A549 (cell line): Measurements from ENCODE around the gene MXRA5. TPM values are rescaled to one million over a fixed set of nuclear protein-coding genes. Genes with fewer than 3 reads are reported as not detected.
"Not testable (repeated sequence)": the region's sequence is repeated elsewhere in the genome, so short reads cannot be mapped to it uniquely, and the experiment has no call there.

ENCODE experiments used
- ATAC-seq, 2 experiments: fragments of 200-7000 bp in 1 of 2; fragments of >200 bp in 1 of 2; cut with Nextera tagmentation in 1 of 2; cut with Tn5 transposase in 1 of 2; 3 replicates each; pipeline versions ENCODE4 v1.8.0 to v1.9.1; 2018 to 2020; ENCODE audit warnings: mild to moderate bottlenecking in 1 of 2, moderate library complexity in 1 of 2
- CTCF ChIA-PET: fragments of 300-600 bp; sonication (Branson Sonifier 250); formaldehyde crosslinking; extraction: SDS; loops from one replicate; lab custom pipeline; 2021; ENCODE audit warnings: antibody characterized with exemption, inconsistent platforms; lab: Yijun Ruan, JAX
- POLR2A ChIA-PET: fragments of 350-600 bp; formaldehyde crosslinking; extraction: SDS; loops from one replicate; lab custom pipeline; 2021; ENCODE audit warnings: antibody characterized with exemption, inconsistent platforms; lab: Yijun Ruan, JAX
- DNase-seq, 2 experiments: peaks; one replicate each; pipeline versions ENCODE4 v3.0.0 to v3.0.0-alpha.2; 2011 to 2016; ENCODE audit warnings: low read depth in 1 of 2, low spot score in 1 of 2
- FAIRE-seq: peaks from 2 replicates; lab custom pipeline; 2011; peaks lifted over from hg19 to GRCh38; lab: Jason Lieb, UNC
- H3K27ac ChIP-seq, 2 experiments: fragments of >200 bp; sonication (Bioruptor Twin); formaldehyde crosslinking; 3 replicates each; pipeline ENCODE4 v1.5.1; 2016 to 2017
- H3K4me1 ChIP-seq: fragments of >200 bp; sonication (Bioruptor Twin); formaldehyde crosslinking; 3 replicates; pipeline ENCODE4 v1.6.1; 2016
- H3K4me2 ChIP-seq: fragments of >200 bp; sonication (Bioruptor Twin); formaldehyde crosslinking; 3 replicates; pipeline ENCODE4 v1.6.1; 2016
- H3K4me3 ChIP-seq: fragments of >200 bp; sonication (Bioruptor Twin); formaldehyde crosslinking; 3 replicates; pipeline ENCODE4 v1.5.1; 2016
- H3K9me3 ChIP-seq: fragments of >200 bp; sonication (Bioruptor Twin); formaldehyde crosslinking; 3 replicates; pipeline ENCODE4 v1.6.1; 2016
- ATOH8 ChIP-seq: fragments of 250-450 bp; sonication (Bioruptor Pico); IDR thresholded peaks from 2 replicates; pipeline ENCODE4 v1.5.0; 2020; ENCODE audit warnings: low read depth, mild to moderate bottlenecking, moderate library complexity
- BHLHE40 ChIP-seq: IDR thresholded peaks from 2 replicates; pipeline ENCODE4 v1.6.1; 2012; ENCODE audit warnings: low read depth, low read length, inconsistent platforms
- CEBPB ChIP-seq, 2 experiments: fragments of >200 bp in 1 of 2; sonication (Bioruptor Twin) in 1 of 2; formaldehyde crosslinking in 1 of 2; IDR thresholded peaks; 2 replicates each; pipeline ENCODE4 v1.6.1; 2012 to 2016
- E2F6 ChIP-seq: IDR thresholded peaks from 2 replicates; pipeline ENCODE4 v1.6.1; 2012; ENCODE audit warnings: low read depth, borderline replicate concordance
- ELK1 ChIP-seq: fragments of 150-350 bp; IDR thresholded peaks from 2 replicates; pipeline ENCODE4 v1.6.1; 2014; ENCODE audit warnings: low read depth, mild to moderate bottlenecking, low read length
- FOSL2 ChIP-seq, 2 experiments: fragments of 450-650 bp in 1 of 2; fragments of >200 bp in 1 of 2; sonication (Bioruptor Twin) in 1 of 2; formaldehyde crosslinking; IDR thresholded peaks; 2 replicates each; pipeline versions ENCODE4 v1.5.0 to v1.6.1; 2016 to 2020; ENCODE audit warnings: mild to moderate bottlenecking in 1 of 2, moderate library complexity in 1 of 2
- HEYL ChIP-seq: fragments of 250-450 bp; sonication (Bioruptor Pico); IDR thresholded peaks from 2 replicates; pipeline ENCODE4 v1.8.0; 2021; ENCODE audit warnings: mild to moderate bottlenecking, moderate library complexity
- HMGXB4 ChIP-seq: fragments of 250-450 bp; sonication (Bioruptor Pico); IDR thresholded peaks from 2 replicates; pipeline ENCODE4 v1.5.0; 2021; ENCODE audit warnings: mild to moderate bottlenecking, moderate library complexity, borderline replicate concordance
- HOXB13 ChIP-seq: fragments of 250-450 bp; sonication (Bioruptor Pico); IDR thresholded peaks from 2 replicates; pipeline ENCODE4 v1.5.0; 2020; ENCODE audit warnings: low read depth, mild to moderate bottlenecking, moderate library complexity
- NPAS2 ChIP-seq: fragments of 250-450 bp; sonication (Bioruptor Pico); IDR thresholded peaks from 2 replicates; pipeline ENCODE4 v1.8.0; 2022; ENCODE audit warnings: mild to moderate bottlenecking, moderate library complexity, borderline replicate concordance
- POLR2AphosphoS2 ChIP-seq: conservative IDR thresholded peaks from 2 replicates; pipeline ENCODE4 v1.6.1; 2012; ENCODE audit warnings: low read length, improper control_type of control experiment, inconsistent platforms
- RARB ChIP-seq: fragments of 250-450 bp; sonication (Bioruptor Pico); IDR thresholded peaks from 2 replicates; pipeline ENCODE4 v1.8.0; 2021; ENCODE audit warnings: mild to moderate bottlenecking, moderate library complexity
- REST ChIP-seq: fragments of 200-600 bp; sonication (generic); IDR thresholded peaks from 2 replicates; pipeline ENCODE4 v1.6.1; 2016; ENCODE audit warnings: antibody characterized with exemption, mild to moderate bottlenecking, moderate library complexity
- TP53 ChIP-seq: fragments of 250-450 bp; sonication (Bioruptor Pico); IDR thresholded peaks from 2 replicates; pipeline ENCODE4 v1.5.0; 2021; ENCODE audit warnings: mild to moderate bottlenecking, moderate library complexity
- ZC3H11A ChIP-seq: fragments of 450-650 bp; IDR thresholded peaks from 2 replicates; pipeline ENCODE4 v1.6.1; 2014; ENCODE audit warnings: antibody characterized with exemption, mild to moderate bottlenecking
- WGBS: methylation state at CpG from one replicate; pipeline ENCODE4 v1.1.6; 2017; ENCODE audit errors: missing lambda C conversion rate; 5-methylcytosine and 5-hydroxymethylcytosine counted together
- polyA plus RNA-seq, 4 experiments: library from polyadenylated mRNA; depleted of rRNA in 3 of 4; stranded (reverse); fragments of >200 nt; fragmentation: RNase III in 1 of 4; extraction: RNeasy Plus Mini Kit Qiagen cat#74134 plus additional on column Dnase treatment in 1 of 4; gene quantifications; 2 replicates in 3 of 4; 3 replicates in 1 of 4; pipeline ENCODE4 v1.2.3, GENCODE V29; 2011 to 2017

The MXRA5 gene
- polyA plus RNA-seq, 2 of the 4 experiments (the other 2 are of a cell fraction): not detected

- TF ChIP-seq HMGXB4 (CRISPR knock-in tag): no peak
- no peak for TF ChIP-seq FOSL2 (IDR thresholded peaks at IDR 0.05)
- no peak for TF ChIP-seq FOSL2 (CRISPR knock-in tag; IDR thresholded peaks at IDR 0.05)
Observed at GRCh38 chrX:3377560-3377959, 31.1 kb upstream of the MXRA5 start (continued).

GRCh38 chrX:3375878-3376508 is 29.5 kb upstream of the MXRA5 start:
- H3K27ac ChIP-seq, ATAC-seq, H3K9me3 ChIP-seq, DNase-seq, H3K4me3 ChIP-seq, POLR2A ChIA-PET, CTCF ChIA-PET, FAIRE-seq, H3K4me2 ChIP-seq, H3K4me1 ChIP-seq: not testable (repeated sequence)
- WGBS: 4% methylated on average over 2 of the region's 2 CpGs

GRCh38 chrX:3374108-3374800 is 27.8 kb upstream of the MXRA5 start:
- WGBS: 0% methylated on average over 3 of the region's 3 CpGs
- ATAC-seq (no peak), FAIRE-seq (no peak), DNase-seq (no peak)
- Histone ChIP-seq H3K4me1 (no peaks in the 10 kb centered on the region), H3K9me3 (no peaks in the 10 kb centered on the region), H3K4me2 (no peak overlapping the region), H3K4me3 (no peak overlapping the region), H3K27ac (no peak overlapping the region)
- ChIA-PET CTCF (no interaction called here), POLR2A (no interaction called here)
- TF ChIP-seq HEYL (no peak), RARB (CRISPR knock-in tag) (no peak), ZC3H11A (no peak), REST (no peak), CEBPB (IDR thresholded peaks at IDR 0.05) (no peak), ELK1 (no peak), FOSL2 (IDR thresholded peaks at IDR 0.05) (no peak), FOSL2 (CRISPR knock-in tag; IDR thresholded peaks at IDR 0.05) (no peak), NPAS2 (no peak), ATOH8 (no peak), POLR2AphosphoS2 (no peak), E2F6 (no peak), HOXB13 (CRISPR knock-in tag) (no peak), BHLHE40 (no peak), TP53 (CRISPR knock-in tag) (no peak)
